Measurements from ENCODE around the gene FZD2. TPM values are rescaled to one million over a fixed set of nuclear protein-coding genes. Genes with fewer than 3 reads are reported as not detected.
"Not testable (repeated sequence)": the region's sequence is repeated elsewhere in the genome, so short reads cannot be mapped to it uniquely, and the experiment has no call there.

Gene FZD2
- polyA plus RNA-seq, 2 of the 4 experiments (the other 2 are of a cell fraction) = 25.8 to 54.9 TPM

DNA sequence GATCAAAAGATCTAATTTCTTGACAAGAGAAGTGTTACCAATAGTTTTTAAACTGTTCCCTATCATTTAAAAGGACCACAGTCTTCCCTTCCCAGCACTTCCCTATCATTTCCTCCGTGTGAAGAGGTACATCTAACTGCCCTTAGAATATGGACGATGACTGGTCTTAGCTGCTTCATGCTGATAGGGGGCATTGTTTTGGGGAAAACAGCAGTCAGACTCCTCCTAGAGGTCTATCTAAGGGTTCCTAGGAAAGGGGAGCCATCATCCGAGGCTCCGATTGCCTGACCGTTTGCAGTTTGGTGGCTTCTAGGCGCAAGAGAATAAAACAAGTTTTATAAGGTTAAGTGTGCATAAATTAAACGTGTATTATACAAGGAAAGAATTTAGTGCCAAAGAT is 7.1 kb downstream of the FZD2 start:
- FAIRE-seq (peak; percentile 23), ATAC-seq (peak in 1 of 2 experiments; percentile 27; a peak in 2 of 6 replicates), DNase-seq (ENCODE audit: low read depth in 1 of 2, low spot score in 1 of 2) (no peak)
- H3K4me3 ChIP-seq = no peak overlapping the region
- no peak overlapping the region for H3K4me2 ChIP-seq
- no peak for TF ChIP-seq KDM1A (IDR thresholded peaks at IDR 0.05; ENCODE audit: low read depth)
- TF ChIP-seq ZNF302 (CRISPR knock-in tag; IDR thresholded peaks at IDR 0.05) = no peak
- no peak for TF ChIP-seq CHD2 (IDR thresholded peaks at IDR 0.05; ENCODE audit: low read length, partially characterized antibody)
- no peak overlapping the region for H3K27ac ChIP-seq
- H3K9me3 ChIP-seq = peaks cover 11% of the 10 kb centered on the region; the same call in 2 of the 3 replicates
- peaks cover 30% of the 10 kb centered on the region for H3K4me1 ChIP-seq
- POLR2A ChIA-PET = no interaction called here
- CTCF ChIA-PET = interaction anchor here (0.7 to 4.9 kb wide), 11 partner anchors 8 to 73 kb away, joined by 3 to 63 read pairs (median 4); partner anchors contain the start of gene FZD2
- 67% methylated on average over 7 of the region's 7 CpGs for WGBS (ENCODE audit: missing lambda C conversion rate)

DNA sequence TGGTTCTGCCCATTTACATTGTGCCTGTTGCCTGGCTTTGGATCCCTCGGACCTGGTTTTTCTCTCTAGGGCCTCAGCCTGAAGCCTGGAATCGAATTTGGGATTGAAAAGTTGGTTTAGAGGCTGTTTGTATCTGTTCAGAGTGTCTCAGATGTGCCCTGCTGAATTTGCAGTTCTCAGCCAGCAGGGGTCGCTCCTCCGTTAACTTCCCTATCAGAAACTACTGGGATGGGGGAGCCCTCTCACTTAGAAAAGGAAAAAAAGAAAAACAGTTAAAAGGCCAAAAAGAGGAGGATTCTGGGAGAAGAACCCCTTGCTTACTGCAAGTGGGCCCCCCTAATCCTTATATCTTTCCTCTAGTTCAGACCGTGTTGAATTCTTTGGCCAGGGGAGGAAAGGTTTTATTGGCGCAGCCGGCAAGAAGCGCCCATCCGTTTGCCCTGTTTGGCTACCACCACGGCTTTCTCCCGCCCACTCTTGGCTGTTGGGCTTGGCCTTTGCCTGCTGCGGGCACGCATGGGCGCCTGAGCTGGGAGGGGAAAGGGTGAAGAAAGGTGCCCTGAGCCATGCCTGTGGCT is 8.7 kb downstream of the FZD2 start:
- 83% methylated on average over 14 of the region's 14 CpGs for WGBS (ENCODE audit: missing lambda C conversion rate)
- ChIA-PET CTCF (interaction anchor here (0.6 to 4.6 kb wide), 13 partner anchors 8 to 78 kb away, joined by 3 to 43 read pairs (median 4); partner anchors contain the start of gene FZD2), POLR2A (interaction anchor here (2.9 kb wide), 1 partner anchor 9 kb away, joined by 17 read pairs; the partner anchor contains the start of gene FZD2)
- Histone ChIP-seq H3K9me3 (peaks cover 11% of the 10 kb centered on the region; the same call in 2 of the 3 replicates), H3K4me1 (peaks cover 14% of the 10 kb centered on the region), H3K4me2 (no peak overlapping the region), H3K4me3 (no peak overlapping the region), H3K27ac (peak overlapping the region in 1 of 2 experiments; percentile 29; a peak in 1 of 6 replicates)
- ATAC-seq (no peak), DNase-seq (ENCODE audit: low read depth in 1 of 2, low spot score in 1 of 2) (no peak), FAIRE-seq (no peak)
- TF ChIP-seq, protein P1, sequence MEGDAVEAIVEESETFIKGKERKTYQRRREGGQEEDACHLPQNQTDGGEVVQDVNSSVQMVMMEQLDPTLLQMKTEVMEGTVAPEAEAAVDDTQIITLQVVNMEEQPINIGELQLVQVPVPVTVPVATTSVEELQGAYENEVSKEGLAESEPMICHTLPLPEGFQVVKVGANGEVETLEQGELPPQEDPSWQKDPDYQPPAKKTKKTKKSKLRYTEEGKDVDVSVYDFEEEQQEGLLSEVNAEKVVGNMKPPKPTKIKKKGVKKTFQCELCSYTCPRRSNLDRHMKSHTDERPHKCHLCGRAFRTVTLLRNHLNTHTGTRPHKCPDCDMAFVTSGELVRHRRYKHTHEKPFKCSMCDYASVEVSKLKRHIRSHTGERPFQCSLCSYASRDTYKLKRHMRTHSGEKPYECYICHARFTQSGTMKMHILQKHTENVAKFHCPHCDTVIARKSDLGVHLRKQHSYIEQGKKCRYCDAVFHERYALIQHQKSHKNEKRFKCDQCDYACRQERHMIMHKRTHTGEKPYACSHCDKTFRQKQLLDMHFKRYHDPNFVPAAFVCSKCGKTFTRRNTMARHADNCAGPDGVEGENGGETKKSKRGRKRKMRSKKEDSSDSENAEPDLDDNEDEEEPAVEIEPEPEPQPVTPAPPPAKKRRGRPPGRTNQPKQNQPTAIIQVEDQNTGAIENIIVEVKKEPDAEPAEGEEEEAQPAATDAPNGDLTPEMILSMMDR (IDR thresholded peaks at IDR 0.05) = peak; percentile 43
- TF ChIP-seq JUN (IDR thresholded peaks at IDR 0.05) (no peak), RAD21 (conservative IDR thresholded peaks at IDR 0.05 in 1 of 2, IDR thresholded peaks at IDR 0.05 in 1 of 2) (peak in 1 of 2 experiments; percentile 55; a peak in 3 of 5 replicates), NR3C1 (IDR thresholded peaks at IDR 0.05) (no peak)

DNA sequence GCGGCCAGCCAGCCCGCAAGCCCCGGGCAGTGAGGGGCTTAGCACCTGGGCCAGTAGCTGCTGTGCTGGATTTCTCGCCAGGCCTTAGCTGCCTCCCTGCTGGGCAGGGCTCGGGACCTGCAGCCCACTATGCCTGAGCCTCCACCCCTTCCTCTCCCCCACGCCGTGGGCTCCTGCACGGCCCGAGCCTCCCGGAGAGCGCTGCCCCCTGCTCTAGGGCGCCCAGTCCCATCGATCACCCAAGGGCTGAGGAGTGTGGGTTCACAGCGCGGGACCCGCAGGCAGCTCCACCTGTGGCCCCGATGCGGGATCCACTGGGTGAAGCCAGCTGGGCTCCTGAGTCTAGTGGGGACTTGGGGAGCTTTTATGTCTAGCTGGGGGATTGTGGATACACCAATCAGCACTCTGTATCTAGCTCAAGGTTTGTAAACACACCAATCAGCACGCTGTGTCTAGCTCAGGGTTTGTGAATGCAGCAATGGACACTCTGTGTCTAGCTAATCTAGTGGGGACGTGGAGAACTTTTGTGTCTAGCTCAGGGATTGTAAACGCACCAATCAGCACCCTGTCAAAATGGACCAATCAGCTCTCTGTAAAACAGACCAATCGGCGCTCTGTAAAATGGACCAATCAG is 11.1 kb downstream of the FZD2 start:
- not testable (repeated sequence) for DNase-seq (ENCODE audit: low read depth in 1 of 2, low spot score in 1 of 2); H3K4me3 ChIP-seq; H3K4me2 ChIP-seq; ATAC-seq; H3K4me1 ChIP-seq; FAIRE-seq
- ChIA-PET CTCF (interaction anchor here (0.7 to 4.5 kb wide), 5 partner anchors 13 to 69 kb away, joined by 3 to 43 read pairs (median 4); no protein-coding TSS in a partner anchor), POLR2A (interaction anchor here (0.6 to 2.9 kb wide), 3 partner anchors 11 to 36 kb away, joined by 3 to 17 read pairs (median 3); partner anchors contain the start of gene FZD2)
- TF ChIP-seq MAFK (IDR thresholded peaks at IDR 0.05; ENCODE audit: partially characterized antibody) = peak; percentile 34
- Histone ChIP-seq H3K27ac (peak overlapping the region in 1 of 2 experiments; percentile 71; a peak in 3 of 6 replicates), H3K9me3 (peaks cover 11% of the 10 kb centered on the region; the same call in 2 of the 3 replicates)
- 86% methylated on average over 23 of the region's 23 CpGs for whole genome bisulfite sequencing (ENCODE audit: missing lambda C conversion rate)

DNA sequence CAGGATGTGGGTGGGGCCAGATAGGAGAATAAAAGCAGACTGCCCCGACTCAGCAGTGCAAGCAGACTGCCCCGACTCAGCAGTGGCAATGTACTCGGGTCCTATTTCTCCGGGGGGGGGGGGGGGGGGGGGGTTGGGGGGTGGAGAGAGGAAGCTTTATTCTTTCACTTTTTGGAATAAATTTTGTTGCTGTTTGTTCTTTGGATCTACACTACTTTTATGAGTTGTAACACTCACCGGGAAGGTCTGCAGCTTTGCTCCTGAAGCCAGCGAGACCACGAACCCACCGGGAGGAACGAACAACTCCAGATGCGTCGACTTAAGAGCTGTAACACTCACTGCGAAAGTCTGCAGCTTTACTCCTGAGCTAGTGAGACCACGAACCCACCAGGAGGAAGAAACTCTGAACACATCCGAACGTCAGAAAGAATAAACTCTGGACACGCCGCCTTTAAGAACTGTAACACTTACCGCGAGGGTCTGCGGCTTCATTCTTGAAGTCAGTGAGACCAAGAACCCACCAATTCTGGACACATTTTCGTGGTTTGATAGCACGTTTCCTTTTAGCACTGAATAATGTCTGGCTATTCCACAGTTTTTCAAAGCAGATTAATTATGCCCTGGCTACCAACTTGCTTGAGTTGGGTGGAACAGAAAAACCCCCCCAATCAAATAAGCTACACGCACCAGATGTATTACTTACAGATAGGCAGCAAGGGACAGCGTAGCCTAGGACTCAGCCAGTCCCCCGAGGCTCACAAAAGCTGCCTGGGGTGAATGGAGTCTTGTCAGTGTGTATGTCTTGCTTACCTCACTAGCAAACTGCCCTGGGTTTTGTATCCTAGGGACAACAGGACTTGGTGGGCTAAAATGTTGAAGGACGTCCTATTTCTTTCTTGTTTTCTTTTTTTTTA is 11.9 kb downstream of the FZD2 start:
- H3K4me3 ChIP-seq = no peak overlapping the region
- no peak overlapping the region for H3K4me2 ChIP-seq
- WGBS (ENCODE audit: missing lambda C conversion rate) = 53% methylated on average over 24 of the region's 26 CpGs
- H3K9me3 ChIP-seq = peaks cover 11% of the 10 kb centered on the region; the same call in 2 of the 3 replicates
- ChIA-PET POLR2A (interaction anchor here (0.6 to 2.9 kb wide), 4 partner anchors 12 to 37 kb away, joined by 3 to 17 read pairs (median 3); partner anchors contain the start of gene FZD2), CTCF (interaction anchor here (0.7 to 4.5 kb wide), 9 partner anchors 10 to 59 kb away, joined by 3 to 43 read pairs (median 4); no protein-coding TSS in a partner anchor)
- FAIRE-seq (no peak), ATAC-seq (peak; percentile 52 to 61; a peak in 4 of 6 replicates), DNase-seq (ENCODE audit: low read depth in 1 of 2, low spot score in 1 of 2) (peak in 1 of 2 experiments; percentile 53)
- peak overlapping the region; percentile 26 to 70; a peak in 4 of 6 replicates for H3K27ac ChIP-seq
- no peaks in the 10 kb centered on the region for H3K4me1 ChIP-seq
- no peak for TF ChIP-seq ZFP36 (IDR thresholded peaks at IDR 0.05; ENCODE audit: borderline replicate concordance, partially characterized antibody)
- TF ChIP-seq, protein P2, sequence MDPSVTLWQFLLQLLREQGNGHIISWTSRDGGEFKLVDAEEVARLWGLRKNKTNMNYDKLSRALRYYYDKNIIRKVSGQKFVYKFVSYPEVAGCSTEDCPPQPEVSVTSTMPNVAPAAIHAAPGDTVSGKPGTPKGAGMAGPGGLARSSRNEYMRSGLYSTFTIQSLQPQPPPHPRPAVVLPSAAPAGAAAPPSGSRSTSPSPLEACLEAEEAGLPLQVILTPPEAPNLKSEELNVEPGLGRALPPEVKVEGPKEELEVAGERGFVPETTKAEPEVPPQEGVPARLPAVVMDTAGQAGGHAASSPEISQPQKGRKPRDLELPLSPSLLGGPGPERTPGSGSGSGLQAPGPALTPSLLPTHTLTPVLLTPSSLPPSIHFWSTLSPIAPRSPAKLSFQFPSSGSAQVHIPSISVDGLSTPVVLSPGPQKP (IDR thresholded peaks at IDR 0.05; ENCODE audit: low read depth, low read length) = no peak
- TF ChIP-seq FOXS1 (CRISPR knock-in tag; IDR thresholded peaks at IDR 0.05) = no peak
- no peak for TF ChIP-seq EHMT2 (IDR thresholded peaks at IDR 0.05; ENCODE audit: low read depth)
- no peak for TF ChIP-seq HDAC2 (IDR thresholded peaks at IDR 0.05)
- TF ChIP-seq MAZ (IDR thresholded peaks at IDR 0.05; ENCODE audit: borderline replicate concordance, low read depth, low read length) = no peak
- no peak for TF ChIP-seq POLR2A (IDR thresholded peaks at IDR 0.05; ENCODE audit: low read length)
- TF ChIP-seq BHLHE40 (IDR thresholded peaks at IDR 0.05; ENCODE audit: low read depth, low read length) = no peak
- TF ChIP-seq, protein P3, sequence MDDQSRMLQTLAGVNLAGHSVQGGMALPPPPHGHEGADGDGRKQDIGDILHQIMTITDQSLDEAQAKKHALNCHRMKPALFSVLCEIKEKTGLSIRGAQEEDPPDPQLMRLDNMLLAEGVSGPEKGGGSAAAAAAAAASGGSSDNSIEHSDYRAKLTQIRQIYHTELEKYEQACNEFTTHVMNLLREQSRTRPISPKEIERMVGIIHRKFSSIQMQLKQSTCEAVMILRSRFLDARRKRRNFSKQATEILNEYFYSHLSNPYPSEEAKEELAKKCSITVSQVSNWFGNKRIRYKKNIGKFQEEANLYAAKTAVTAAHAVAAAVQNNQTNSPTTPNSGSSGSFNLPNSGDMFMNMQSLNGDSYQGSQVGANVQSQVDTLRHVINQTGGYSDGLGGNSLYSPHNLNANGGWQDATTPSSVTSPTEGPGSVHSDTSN (IDR thresholded peaks at IDR 0.05) = no peak
- no peak for TF ChIP-seq FOSL2 (IDR thresholded peaks at IDR 0.05)
- no peak for TF ChIP-seq FOSL2 (CRISPR knock-in tag; IDR thresholded peaks at IDR 0.05)
- TF ChIP-seq ESRRA (IDR thresholded peaks at IDR 0.05; ENCODE audit: borderline replicate concordance, low read length) = no peak
- no peak for TF ChIP-seq PHF8 (IDR thresholded peaks at IDR 0.05; ENCODE audit: borderline replicate concordance, low read depth)
- no peak for TF ChIP-seq MYC (IDR thresholded peaks at IDR 0.05; ENCODE audit: borderline replicate concordance, low read length)
- TF ChIP-seq HOXA7 (CRISPR knock-in tag; IDR thresholded peaks at IDR 0.05) = no peak

Data from A549 (cell line).